SHP77 treated with DMSO at 0.1 percent for 48 hours (cell line): Measurements from ENCODE around the gene SHISA2.

Source experiments
- DNase-seq: peaks from one replicate; lab custom pipeline; 2025; lab: John Stamatoyannopoulos, UW

The SHISA2 gene

GRCh38 chr13:26048741-26049140 is 3.1 kb downstream of the SHISA2 start:
- DNase-seq: no peak

GRCh38 chr13:26047040-26047439 is 4.8 kb downstream of the SHISA2 start:
- DNase-seq: no peak

- no peak for DNase-seq
Observed at GRCh38 chr13:26046639-26047038, 5.2 kb downstream of the SHISA2 start.

GRCh38 chr13:26045142-26045541 is 6.7 kb downstream of the SHISA2 start:
- no peak for DNase-seq

- DNase-seq: no peak
Observed at GRCh38 chr13:26042785-26043184, 9.0 kb downstream of the SHISA2 start.

- DNase-seq: no peak
Observed at GRCh38 chr13:26041444-26041843, 10.4 kb downstream of the SHISA2 start.

- no peak for DNase-seq
Observed at GRCh38 chr13:26038931-26039475, 12.8 kb downstream of the SHISA2 start.

GRCh38 chr13:26037302-26037701 is 14.5 kb downstream of the SHISA2 start:
- peak; percentile 35 for DNase-seq

- DNase-seq: no peak
Observed at GRCh38 chr13:26036383-26036782, 15.4 kb downstream of the SHISA2 start.

GRCh38 chr13:26034018-26034417 is 17.8 kb downstream of the SHISA2 start:
- DNase-seq: no peak

- no peak for DNase-seq
Observed at GRCh38 chr13:26030331-26030730, 21.5 kb downstream of the SHISA2 start.

GRCh38 chr13:26029581-26030136 is 22.2 kb downstream of the SHISA2 start:
- DNase-seq: no peak

GRCh38 chr13:26026211-26026610 is 25.6 kb downstream of the SHISA2 start:
- DNase-seq: no peak

GRCh38 chr13:26025771-26026170 is 26.0 kb downstream of the SHISA2 start:
- no peak for DNase-seq

- DNase-seq: peak; percentile 62
Observed at GRCh38 chr13:26025196-26025595, 26.6 kb downstream of the SHISA2 start.

GRCh38 chr13:26024558-26024957 is 27.3 kb downstream of the SHISA2 start:
- no peak for DNase-seq

- DNase-seq: peak; percentile 48
Observed at GRCh38 chr13:26022538-26023292, 29.1 kb downstream of the SHISA2 start.

GRCh38 chr13:26021956-26022355 is 29.9 kb downstream of the SHISA2 start:
- DNase-seq: no peak

GRCh38 chr13:26021516-26021915 is 30.3 kb downstream of the SHISA2 start:
- DNase-seq: no peak

GRCh38 chr13:26020891-26021290 is 30.9 kb downstream of the SHISA2 start:
- no peak for DNase-seq

- DNase-seq: no peak
Observed at GRCh38 chr13:26019881-26020870, 31.6 kb downstream of the SHISA2 start.

GRCh38 chr13:26019251-26019650 is 32.6 kb downstream of the SHISA2 start:
- DNase-seq: no peak
